ENCODE results near the gene DDX3X.

- TF ChIP-seq CTCF (IDR thresholded peaks at IDR 0.05) (no peak), PRDM15 (CRISPR knock-in tag; IDR thresholded peaks at IDR 0.05) (no peak), AFF4 (CRISPR knock-in tag; IDR thresholded peaks at IDR 0.05; ENCODE audit: borderline replicate concordance) (no peak), SMAD3 (CRISPR knock-in tag; IDR thresholded peaks at IDR 0.05; ENCODE audit: borderline replicate concordance) (no peak), ELF4 (CRISPR knock-in tag; IDR thresholded peaks at IDR 0.05; ENCODE audit: low read depth) (no peak)
Observed at GRCh38 chrX:41344053-41344452, 10.1 kb downstream of the DDX3X start.
